Measurements from ENCODE around the gene VDR. TPM values are rescaled to one million over a fixed set of nuclear protein-coding genes. Genes with fewer than 3 reads are reported as not detected.
A peak's percentile ranks its signal among the peaks of the same experiment; 100 is the strongest.

The VDR gene
- total RNA-seq, 3 donors from 2014 or later: 1.6 to 41.7 (median 16.1) TPM

- H3K27me3 ChIP-seq: no peaks in the 10 kb centered on the region
- peak overlapping the region in 1 of 2 donors; percentile 7 for H3K27ac ChIP-seq
- H3K4me1 ChIP-seq: no peaks in the 10 kb centered on the region
- no peak for DNase-seq (ENCODE audit: low spot score in 2 of 2)
- H3K4me3 ChIP-seq: no peak overlapping the region
- no peaks in the 10 kb centered on the region for H3K36me3 ChIP-seq
- no peaks in the 10 kb centered on the region for H3K9me3 ChIP-seq
- intact Hi-C loops (cut with DNase I; ENCODE audit: low total_unique reads): no loop called here
- TF ChIP-seq POLR2A (IDR thresholded peaks at IDR 0.05) (no peak), CTCF (IDR thresholded peaks at IDR 0.05) (no peak), POLR2AphosphoS5 (IDR thresholded peaks at IDR 0.05) (no peak)
These were observed 53.4 kb downstream of the VDR start for GRCh38 chr12:47851303-47851952.

GRCh38 chr12:47850153-47851084, 54.4 kb downstream of the VDR start:
- H3K4me1 ChIP-seq: no peaks in the 10 kb centered on the region
- H3K4me3 ChIP-seq: no peak overlapping the region
- H3K36me3 ChIP-seq: no peaks in the 10 kb centered on the region
- H3K9me3 ChIP-seq: no peaks in the 10 kb centered on the region
- no peak overlapping the region for H3K27ac ChIP-seq
- H3K27me3 ChIP-seq: no peaks in the 10 kb centered on the region
- intact Hi-C loops (cut with DNase I; ENCODE audit: low total_unique reads): no loop called here
- TF ChIP-seq POLR2AphosphoS5 (IDR thresholded peaks at IDR 0.05) (no peak), POLR2A (IDR thresholded peaks at IDR 0.05) (no peak), CTCF (IDR thresholded peaks at IDR 0.05) (no peak)
- DNase-seq (ENCODE audit: low spot score in 2 of 2): no peak

GRCh38 chr12:47849261-47849660, 55.5 kb downstream of the VDR start:
- H3K27me3 ChIP-seq: no peaks in the 10 kb centered on the region
- TF ChIP-seq POLR2A (IDR thresholded peaks at IDR 0.05) (no peak), CTCF (IDR thresholded peaks at IDR 0.05) (no peak), POLR2AphosphoS5 (IDR thresholded peaks at IDR 0.05) (no peak)
- DNase-seq (ENCODE audit: low spot score in 2 of 2): no peak
- intact Hi-C loops (cut with DNase I; ENCODE audit: low total_unique reads): no loop called here
- no peaks in the 10 kb centered on the region for H3K9me3 ChIP-seq
- no peaks in the 10 kb centered on the region for H3K36me3 ChIP-seq
- no peak overlapping the region for H3K4me3 ChIP-seq
- no peaks in the 10 kb centered on the region for H3K4me1 ChIP-seq
- no peak overlapping the region for H3K27ac ChIP-seq

GRCh38 chr12:47848853-47849252, 55.9 kb downstream of the VDR start:
- Histone ChIP-seq H3K4me3 (no peak overlapping the region), H3K4me1 (no peaks in the 10 kb centered on the region), H3K27ac (no peak overlapping the region), H3K27me3 (no peaks in the 10 kb centered on the region), H3K36me3 (no peaks in the 10 kb centered on the region), H3K9me3 (no peaks in the 10 kb centered on the region)
- intact Hi-C loops (cut with DNase I; ENCODE audit: low total_unique reads): no loop called here
- DNase-seq (ENCODE audit: low spot score in 2 of 2): no peak
- TF ChIP-seq POLR2AphosphoS5 (IDR thresholded peaks at IDR 0.05) (no peak), CTCF (IDR thresholded peaks at IDR 0.05) (no peak), POLR2A (IDR thresholded peaks at IDR 0.05) (no peak)
